ENCODE results near the gene EGR2. TPM values are rescaled to one million over a fixed set of nuclear protein-coding genes. Genes with fewer than 3 reads are reported as not detected.

Gene EGR2
- 0.09 and 0.18 TPM in 2 replicates for total RNA-seq

DNA sequence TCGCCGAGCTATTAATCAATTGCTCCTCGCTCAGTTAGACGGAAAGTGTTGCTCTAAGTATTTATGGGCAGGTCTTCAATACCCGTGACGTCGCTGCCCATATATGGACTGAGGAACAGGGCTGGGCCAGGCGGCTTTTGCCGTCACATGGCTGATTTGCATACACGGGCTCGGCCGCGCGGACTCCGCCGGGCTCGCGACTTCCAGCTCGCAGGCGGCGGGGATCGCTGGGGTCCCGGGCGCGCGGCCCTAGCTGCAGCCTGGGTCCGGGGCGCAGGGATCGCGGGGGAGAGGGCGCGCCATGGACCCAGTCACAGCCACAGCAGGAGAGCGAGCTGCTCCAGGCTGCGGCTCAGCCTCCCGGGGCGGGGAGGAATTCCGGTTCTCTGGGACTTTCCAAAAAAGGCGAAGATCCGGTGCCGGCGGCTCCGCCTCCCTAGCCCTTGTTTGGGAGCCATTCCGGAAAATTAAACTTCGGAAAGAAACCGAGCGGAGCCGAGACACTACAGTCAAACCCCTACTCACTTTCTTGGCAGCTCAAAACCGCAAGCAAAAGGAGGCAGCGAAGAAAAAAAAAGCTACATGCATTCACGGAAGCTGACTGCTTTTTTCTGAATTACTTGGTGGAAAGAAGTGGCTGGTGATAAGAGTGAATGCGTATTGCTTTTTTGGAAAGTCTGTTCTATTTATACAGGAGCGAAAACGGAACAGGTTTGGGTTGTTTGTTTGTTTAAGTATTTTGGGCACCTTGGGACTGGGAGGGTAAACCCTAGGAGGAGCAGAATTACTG, at the start of gene EGR2:
EGR2 (minus strand) TSS at position 36 of the 790 bp plus-strand sequence. CDS start 337 bp downstream, outside the sequence.

DNA sequence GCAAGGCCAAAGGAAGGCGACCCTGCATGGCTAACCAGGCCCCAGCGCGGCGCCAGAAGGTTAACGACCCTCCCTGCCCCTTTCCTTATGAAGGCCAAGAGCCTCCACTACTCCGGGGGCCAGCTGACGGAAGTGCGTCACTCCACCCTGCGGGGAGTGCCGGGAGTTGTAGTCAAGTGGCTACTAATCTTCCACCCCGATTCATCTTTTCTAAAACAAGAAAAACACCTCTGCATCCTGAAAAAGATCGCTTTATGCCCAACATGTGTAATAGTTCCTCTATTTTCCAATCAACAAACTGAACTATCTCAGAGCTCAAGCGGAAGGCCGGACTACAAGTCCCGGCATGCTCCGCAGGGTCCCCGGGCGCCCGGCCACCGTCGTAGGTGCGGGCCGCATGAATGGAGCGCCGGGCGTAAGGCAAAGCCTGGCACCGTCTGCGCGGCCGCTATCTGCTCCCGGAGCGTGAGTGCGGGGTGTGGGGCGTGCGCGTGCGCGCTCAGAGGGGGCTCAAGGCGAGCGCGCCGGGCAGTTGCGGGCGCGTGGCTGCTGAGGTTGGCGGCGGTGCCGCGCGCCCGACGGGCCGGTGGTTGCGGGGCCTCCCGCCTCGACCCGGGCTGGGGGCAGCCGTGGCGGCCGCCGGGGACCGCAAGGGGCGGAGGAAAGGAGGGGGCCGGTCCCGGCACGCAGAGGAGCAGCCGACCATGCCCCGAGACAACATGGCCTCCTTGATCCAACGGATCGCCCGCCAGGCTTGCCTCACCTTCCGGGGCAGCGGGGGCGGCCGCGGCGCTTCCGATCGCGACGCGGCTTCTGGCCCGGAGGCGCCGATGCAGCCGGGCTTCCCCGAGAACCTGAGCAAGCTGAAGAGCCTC, 11.6 kb downstream of the EGR2 start, which contains the start of gene ADO:
ADO (plus strand) TSS at position 365 of the 875 bp plus-strand sequence; CDS start at position 705, 340 bp downstream.

Other genes starting within 250 kb of the EGR2 start
- 15.1 and 17.8 TPM in 2 replicates for gene ADO, start 11.6 kb downstream of the EGR2 start, total RNA-seq